Activated CD8-positive, alpha-beta memory T cell treated with anti-CD3 and anti-CD28 coated beads, Interleukin-2, amount 50 U/mL, for 4 hours (primary cell): ENCODE data around the gene CABP7.

Experiments used
- DNase-seq: peaks from one replicate; pipeline ENCODE4 v3.0.0-alpha.2; 2020

CABP7 gene

GRCh38 chr22:29702931-29703501 is 16.8 kb upstream of the CABP7 start:
- DNase-seq = no peak

GRCh38 chr22:29703569-29704195 is 16.1 kb upstream of the CABP7 start:
- no peak for DNase-seq

- DNase-seq = no peak
Observed at GRCh38 chr22:29704528-29705285, 15.1 kb upstream of the CABP7 start.

GRCh38 chr22:29705651-29706050 is 14.2 kb upstream of the CABP7 start:
- no peak for DNase-seq

GRCh38 chr22:29706486-29706885 is 13.3 kb upstream of the CABP7 start:
- DNase-seq = no peak

GRCh38 chr22:29707010-29707409 is 12.8 kb upstream of the CABP7 start:
- no peak for DNase-seq

- no peak for DNase-seq
Observed at GRCh38 chr22:29707471-29707870, 12.3 kb upstream of the CABP7 start.

- DNase-seq = no peak
Observed at GRCh38 chr22:29710193-29710592, 9.6 kb upstream of the CABP7 start.

- DNase-seq = no peak
Observed at GRCh38 chr22:29710922-29711593, 8.7 kb upstream of the CABP7 start.

- no peak for DNase-seq
Observed at GRCh38 chr22:29712119-29712518, 7.7 kb upstream of the CABP7 start.

GRCh38 chr22:29713156-29713727 is 6.6 kb upstream of the CABP7 start:
- no peak for DNase-seq

GRCh38 chr22:29715240-29715639 is 4.6 kb upstream of the CABP7 start:
- no peak for DNase-seq

- no peak for DNase-seq
Observed at GRCh38 chr22:29715705-29716104, 4.1 kb upstream of the CABP7 start.

- DNase-seq = no peak
Observed at GRCh38 chr22:29716814-29717545, 2.8 kb upstream of the CABP7 start.

GRCh38 chr22:29717789-29718188 is 2.0 kb upstream of the CABP7 start:
- no peak for DNase-seq

- no peak for DNase-seq
Observed at GRCh38 chr22:29718949-29719898, 579 bp upstream of the CABP7 start.

GRCh38 chr22:29720811-29721323 is 1.1 kb downstream of the CABP7 start:
- no peak for DNase-seq

GRCh38 chr22:29722151-29722550 is 2.3 kb downstream of the CABP7 start:
- no peak for DNase-seq

- no peak for DNase-seq
Observed at GRCh38 chr22:29722587-29722986, 2.8 kb downstream of the CABP7 start.

- DNase-seq = no peak
Observed at GRCh38 chr22:29723766-29724165, 4.0 kb downstream of the CABP7 start.

GRCh38 chr22:29724843-29725242 is 5.0 kb downstream of the CABP7 start:
- no peak for DNase-seq
